K562 (cell line): Measurements from ENCODE around the gene ADCY5.

Experiments used
- MXI1 ChIP-seq: IDR thresholded peaks from 2 replicates; pipeline ENCODE4 v1.6.1; 2011; ENCODE audit warnings: low read depth, mild to moderate bottlenecking, improper control_type of control experiment, low read length
- NCOA1 ChIP-seq: fragments of 450-650 bp; IDR thresholded peaks from 2 replicates; pipeline ENCODE4 v1.6.1; 2016; ENCODE audit warnings: low read depth
- SRSF1 ChIP-seq: fragments of 200-400 bp; formaldehyde crosslinking; IDR thresholded peaks from 2 replicates; pipeline ENCODE4 v1.6.1; 2017; ENCODE audit warnings: mild to moderate bottlenecking, low read depth, low read length, moderate library complexity
- SRSF9 ChIP-seq: fragments of 200-400 bp; formaldehyde crosslinking; IDR thresholded peaks from 2 replicates; pipeline ENCODE4 v1.6.1; 2017; ENCODE audit warnings: low read depth, low read length, borderline replicate concordance
- STAT6 ChIP-seq: sonication (generic); formaldehyde crosslinking; IDR thresholded peaks from 2 replicates; pipeline ENCODE4 v1.8.1; 2023; ENCODE audit warnings: mild to moderate bottlenecking, missing genetic modification reagents
- ZNF280A ChIP-seq: fragments of 450-650 bp; IDR thresholded peaks from 2 replicates; pipeline ENCODE4 v1.6.1; 2018; ENCODE audit warnings: mild to moderate bottlenecking, low read depth; ENCODE audit not compliant: partially characterized antibody
- TF ChIP-seq, protein P1 (sequence below), 3 experiments: IDR thresholded peaks in 2 of 3; conservative IDR thresholded peaks in 1 of 3; 2 replicates each; pipeline ENCODE4 v1.5.1; 2011 to 2012; ENCODE audit warnings: low read length in 3 of 3, mild to moderate bottlenecking in 3 of 3, control low read depth in 2 of 3, improper control_type of control experiment in 1 of 3, inconsistent platforms in 1 of 3, low read depth in 1 of 3, mixed read lengths in 1 of 3, moderate library complexity in 1 of 3; ENCODE audit not compliant: insufficient read depth in 2 of 3

GRCh38 chr3:123279121-123279520 is 169.8 kb downstream of the ADCY5 start:
- TF ChIP-seq, protein P1, sequence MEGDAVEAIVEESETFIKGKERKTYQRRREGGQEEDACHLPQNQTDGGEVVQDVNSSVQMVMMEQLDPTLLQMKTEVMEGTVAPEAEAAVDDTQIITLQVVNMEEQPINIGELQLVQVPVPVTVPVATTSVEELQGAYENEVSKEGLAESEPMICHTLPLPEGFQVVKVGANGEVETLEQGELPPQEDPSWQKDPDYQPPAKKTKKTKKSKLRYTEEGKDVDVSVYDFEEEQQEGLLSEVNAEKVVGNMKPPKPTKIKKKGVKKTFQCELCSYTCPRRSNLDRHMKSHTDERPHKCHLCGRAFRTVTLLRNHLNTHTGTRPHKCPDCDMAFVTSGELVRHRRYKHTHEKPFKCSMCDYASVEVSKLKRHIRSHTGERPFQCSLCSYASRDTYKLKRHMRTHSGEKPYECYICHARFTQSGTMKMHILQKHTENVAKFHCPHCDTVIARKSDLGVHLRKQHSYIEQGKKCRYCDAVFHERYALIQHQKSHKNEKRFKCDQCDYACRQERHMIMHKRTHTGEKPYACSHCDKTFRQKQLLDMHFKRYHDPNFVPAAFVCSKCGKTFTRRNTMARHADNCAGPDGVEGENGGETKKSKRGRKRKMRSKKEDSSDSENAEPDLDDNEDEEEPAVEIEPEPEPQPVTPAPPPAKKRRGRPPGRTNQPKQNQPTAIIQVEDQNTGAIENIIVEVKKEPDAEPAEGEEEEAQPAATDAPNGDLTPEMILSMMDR (IDR thresholded peaks at IDR 0.05 in 2 of 3, conservative IDR thresholded peaks at IDR 0.05 in 1 of 3; ENCODE audit: insufficient read depth in 2 of 3, low read depth in 1 of 3, low read length in 3 of 3): no peak
- TF ChIP-seq NCOA1 (no peak), ZNF280A (no peak), SRSF9 (no peak), MXI1 (no peak), STAT6 (CRISPR knock-in tag) (no peak), SRSF1 (no peak)
